ENCODE measurements around the gene PRKAG1.

GRCh38 chr12:49055978-49056754 is 37.6 kb upstream of the PRKAG1 start:
- no peak for TF ChIP-seq POLR2A (IDR thresholded peaks at IDR 0.05)
- TF ChIP-seq, protein P1, sequence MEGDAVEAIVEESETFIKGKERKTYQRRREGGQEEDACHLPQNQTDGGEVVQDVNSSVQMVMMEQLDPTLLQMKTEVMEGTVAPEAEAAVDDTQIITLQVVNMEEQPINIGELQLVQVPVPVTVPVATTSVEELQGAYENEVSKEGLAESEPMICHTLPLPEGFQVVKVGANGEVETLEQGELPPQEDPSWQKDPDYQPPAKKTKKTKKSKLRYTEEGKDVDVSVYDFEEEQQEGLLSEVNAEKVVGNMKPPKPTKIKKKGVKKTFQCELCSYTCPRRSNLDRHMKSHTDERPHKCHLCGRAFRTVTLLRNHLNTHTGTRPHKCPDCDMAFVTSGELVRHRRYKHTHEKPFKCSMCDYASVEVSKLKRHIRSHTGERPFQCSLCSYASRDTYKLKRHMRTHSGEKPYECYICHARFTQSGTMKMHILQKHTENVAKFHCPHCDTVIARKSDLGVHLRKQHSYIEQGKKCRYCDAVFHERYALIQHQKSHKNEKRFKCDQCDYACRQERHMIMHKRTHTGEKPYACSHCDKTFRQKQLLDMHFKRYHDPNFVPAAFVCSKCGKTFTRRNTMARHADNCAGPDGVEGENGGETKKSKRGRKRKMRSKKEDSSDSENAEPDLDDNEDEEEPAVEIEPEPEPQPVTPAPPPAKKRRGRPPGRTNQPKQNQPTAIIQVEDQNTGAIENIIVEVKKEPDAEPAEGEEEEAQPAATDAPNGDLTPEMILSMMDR (IDR thresholded peaks at IDR 0.05), result no peak

Measured in vagina (tissue), 2 donors.